Ectodermal cell (in vitro differentiated cells): ENCODE results near the gene PRLR.
"Not testable (repeated sequence)": the region's sequence is repeated elsewhere in the genome, so short reads cannot be mapped to it uniquely, and the experiment has no call there.

ENCODE experiments used
- H3K27ac ChIP-seq: 2 replicates; pipeline ENCODE4 v1.7.0; 2013; ENCODE audit warnings: mild to moderate bottlenecking, low read depth, low read length; ENCODE audit not compliant: insufficient read depth, poor library complexity, severe bottlenecking
- H3K27me3 ChIP-seq: 2 replicates; pipeline ENCODE4 v1.7.0; 2013; ENCODE audit warnings: mild to moderate bottlenecking, low read length; ENCODE audit not compliant: insufficient read depth, control insufficient read depth, poor library complexity, severe bottlenecking
- H3K36me3 ChIP-seq: one replicate; pipeline ENCODE4 v1.7.0; 2013; ENCODE audit warnings: low read length; ENCODE audit not compliant: control insufficient read depth, insufficient read depth
- H3K4me1 ChIP-seq: one replicate; pipeline ENCODE4 v1.7.0; 2013; ENCODE audit warnings: low read length; ENCODE audit not compliant: control insufficient read depth, insufficient read depth
- H3K4me3 ChIP-seq: 2 replicates; pipeline ENCODE4 v1.7.0; 2013; ENCODE audit warnings: low read depth, low read length, control low read depth; ENCODE audit not compliant: insufficient read depth
- H3K9me3 ChIP-seq: 2 replicates; pipeline ENCODE4 v1.7.0; 2013; ENCODE audit warnings: mild to moderate bottlenecking, low read length, moderate library complexity; ENCODE audit not compliant: control insufficient read depth
- WGBS, 2 experiments: methylation state at CpG; one replicate each; pipeline ENCODE4 v1.1.7; 2013; ENCODE audit warnings: missing lambda C conversion rate in 2 of 2; 5-methylcytosine and 5-hydroxymethylcytosine counted together

PRLR gene

DNA sequence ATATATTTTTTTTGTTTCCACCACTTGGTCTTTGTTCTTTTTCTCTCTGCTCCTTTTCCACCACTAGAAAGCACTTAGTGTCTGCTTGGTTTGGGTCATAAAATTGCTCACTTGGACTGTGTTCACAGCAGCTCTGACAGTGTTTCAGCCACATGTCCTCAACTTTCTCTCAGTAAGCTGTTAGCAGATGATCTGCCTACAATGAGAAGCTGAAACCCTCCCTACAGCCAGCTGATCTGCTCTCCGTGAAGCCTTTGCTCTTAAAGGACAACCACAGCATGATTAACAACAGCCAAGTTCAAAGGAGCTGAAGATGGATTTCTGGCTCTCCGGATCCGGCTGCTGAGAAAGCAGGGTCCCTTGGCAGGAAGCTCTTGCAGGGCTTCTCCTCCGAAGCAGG lies 31.6 kb downstream of the PRLR start:
- Histone ChIP-seq H3K36me3 (no peaks in the 10 kb centered on the region), H3K4me1 (no peaks in the 10 kb centered on the region), H3K4me3 (no peak overlapping the region), H3K27me3 (no peaks in the 10 kb centered on the region), H3K9me3 (no peaks in the 10 kb centered on the region), H3K27ac (no peak overlapping the region)
- WGBS, 2 experiments: 51 to 52% methylated on average over 4 of the region's 4 CpGs

DNA sequence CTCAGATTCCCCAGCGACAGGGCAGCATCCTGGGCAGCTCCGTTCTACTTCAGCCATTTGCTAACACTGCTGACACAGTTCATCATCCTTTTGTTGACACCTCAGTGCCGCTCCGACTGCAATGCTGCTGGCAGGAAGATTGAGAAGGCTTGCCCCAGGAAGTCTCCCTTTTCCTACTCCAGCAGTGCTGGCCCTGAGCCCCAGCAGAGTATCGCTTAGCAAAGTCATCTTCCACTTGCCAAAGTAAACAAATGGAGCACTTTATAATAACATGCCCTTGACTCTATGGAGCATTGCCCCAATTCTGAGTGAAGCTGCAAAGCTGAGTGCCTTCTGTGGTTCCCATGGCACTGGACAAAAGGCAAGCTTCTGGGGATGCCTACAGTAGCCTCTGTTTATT lies 32.2 kb downstream of the PRLR start:
- Histone ChIP-seq H3K4me3 (no peak overlapping the region), H3K36me3 (no peaks in the 10 kb centered on the region), H3K27me3 (no peaks in the 10 kb centered on the region), H3K4me1 (no peaks in the 10 kb centered on the region), H3K27ac (no peak overlapping the region), H3K9me3 (no peaks in the 10 kb centered on the region)
- 87 to 90% methylated on average over 5 of the region's 5 CpGs for whole genome bisulfite sequencing, 2 experiments

GRCh38 chr5:35197351-35197750 lies 32.9 kb downstream of the PRLR start:
- H3K9me3 ChIP-seq: no peaks in the 10 kb centered on the region
- no peaks in the 10 kb centered on the region for H3K27me3 ChIP-seq
- WGBS, 2 experiments: 91 to 95% methylated on average over 3 of the region's 3 CpGs
- H3K27ac ChIP-seq: no peak overlapping the region
- no peak overlapping the region for H3K4me3 ChIP-seq
- no peaks in the 10 kb centered on the region for H3K4me1 ChIP-seq
- H3K36me3 ChIP-seq: no peaks in the 10 kb centered on the region

GRCh38 chr5:35195472-35195852 lies 34.8 kb downstream of the PRLR start:
- Histone ChIP-seq H3K27ac (no peak overlapping the region), H3K27me3 (no peaks in the 10 kb centered on the region), H3K36me3 (no peaks in the 10 kb centered on the region), H3K9me3 (no peaks in the 10 kb centered on the region), H3K4me1 (no peaks in the 10 kb centered on the region), H3K4me3 (no peak overlapping the region)
- 94 to 95% methylated on average over 5 of the region's 5 CpGs for WGBS, 2 experiments

- Histone ChIP-seq H3K4me3 (no peak overlapping the region), H3K9me3 (no peaks in the 10 kb centered on the region), H3K27ac (no peak overlapping the region), H3K27me3 (no peaks in the 10 kb centered on the region), H3K4me1 (no peaks in the 10 kb centered on the region), H3K36me3 (no peaks in the 10 kb centered on the region)
- 94 to 96% methylated on average over 9 to 12 of the region's 12 CpGs for WGBS, 2 experiments
These were observed 35.4 kb downstream of the PRLR start for GRCh38 chr5:35194635-35195471.

DNA sequence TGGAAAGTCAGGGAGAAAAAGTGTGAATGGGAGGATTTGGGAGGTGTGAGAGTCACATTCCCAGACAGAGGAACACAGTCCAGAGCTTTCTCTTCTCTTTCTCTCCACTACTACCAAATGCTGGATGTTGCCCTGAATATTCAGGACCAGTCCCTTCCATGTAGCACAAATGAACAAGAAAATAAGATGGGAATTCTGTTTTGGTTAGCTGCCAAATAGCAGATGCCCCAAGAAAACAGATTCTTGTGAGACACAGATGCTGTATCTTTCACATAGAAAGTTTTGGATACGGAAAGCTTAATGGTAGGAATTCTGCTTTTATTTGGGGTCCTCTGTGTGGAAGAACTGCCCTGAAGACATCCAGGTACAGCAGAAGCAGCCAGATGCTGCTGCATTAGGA lies 37.8 kb downstream of the PRLR start:
- no peak overlapping the region for H3K27ac ChIP-seq
- no peaks in the 10 kb centered on the region for H3K9me3 ChIP-seq
- H3K36me3 ChIP-seq: no peaks in the 10 kb centered on the region
- H3K4me3 ChIP-seq: no peak overlapping the region
- H3K27me3 ChIP-seq: no peaks in the 10 kb centered on the region
- H3K4me1 ChIP-seq: no peaks in the 10 kb centered on the region
- 96 to 97% methylated on average over 1 of the region's 1 CpG for WGBS, 2 experiments

GRCh38 chr5:35189801-35190200 lies 40.5 kb downstream of the PRLR start:
- not testable (repeated sequence) for H3K9me3 ChIP-seq, H3K4me3 ChIP-seq, H3K27ac ChIP-seq, H3K27me3 ChIP-seq, H3K36me3 ChIP-seq, H3K4me1 ChIP-seq
- 96 to 98% methylated on average over 2 of the region's 2 CpGs for WGBS, 2 experiments

DNA sequence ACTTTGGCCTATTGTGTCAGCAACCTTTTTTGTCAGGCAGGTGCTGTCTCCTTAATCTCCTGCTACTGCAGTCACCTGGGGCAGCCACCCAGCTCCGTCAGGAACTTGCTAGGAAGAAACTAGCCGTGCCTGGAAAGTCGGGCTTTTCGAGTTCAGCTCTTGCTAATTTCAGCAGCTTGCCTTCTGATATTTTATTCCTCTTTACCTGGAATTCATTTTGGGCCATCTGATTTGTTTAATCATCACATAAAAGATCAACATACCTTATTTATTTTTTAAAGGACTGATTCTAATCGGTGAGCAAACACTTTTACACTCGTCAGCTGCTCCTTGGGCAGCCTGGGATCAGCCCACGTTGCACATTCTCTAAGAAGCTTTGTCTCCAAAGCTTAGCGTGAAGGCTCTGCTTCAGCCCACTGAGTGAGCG lies 42.2 kb downstream of the PRLR start:
- Histone ChIP-seq H3K27ac (no peak overlapping the region), H3K9me3 (no peaks in the 10 kb centered on the region), H3K36me3 (no peaks in the 10 kb centered on the region), H3K4me1 (no peaks in the 10 kb centered on the region), H3K27me3 (no peaks in the 10 kb centered on the region), H3K4me3 (no peak overlapping the region)
- WGBS, 2 experiments: 80 to 82% methylated on average over 9 of the region's 9 CpGs

- H3K9me3 ChIP-seq, H3K36me3 ChIP-seq, H3K4me1 ChIP-seq, H3K27ac ChIP-seq, H3K27me3 ChIP-seq, H3K4me3 ChIP-seq: not testable (repeated sequence)
- WGBS, 2 experiments: 92 to 93% methylated on average over 3 of the region's 3 CpGs
These were observed 42.7 kb downstream of the PRLR start for GRCh38 chr5:35187621-35188020.

DNA sequence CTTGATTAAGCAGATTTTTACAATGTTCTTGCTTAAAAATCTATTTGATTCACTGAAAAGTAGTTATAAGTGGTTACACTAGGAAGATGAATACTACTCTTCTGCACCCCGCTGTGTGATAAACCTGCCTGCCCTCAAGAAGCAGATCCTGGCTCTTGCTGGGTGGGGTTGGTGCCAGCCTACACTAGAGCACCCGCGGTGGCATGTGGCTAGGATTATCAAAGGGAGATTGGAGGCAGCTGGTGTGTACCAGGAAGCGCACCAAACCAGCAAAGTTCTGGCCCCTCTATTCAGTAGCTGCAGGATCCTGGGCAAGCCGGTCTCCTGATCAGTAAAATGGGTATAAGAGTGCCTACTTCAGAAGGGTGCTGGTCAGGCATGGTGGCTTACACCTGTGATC lies 43.5 kb downstream of the PRLR start:
- WGBS, 2 experiments: 95 to 96% methylated on average over 5 of the region's 5 CpGs
- no peaks in the 10 kb centered on the region for H3K4me1 ChIP-seq

More for the DNA sequence above, 43.5 kb downstream of the PRLR start:
- Histone ChIP-seq H3K4me3 (no peak overlapping the region), H3K27me3 (no peaks in the 10 kb centered on the region), H3K27ac (no peak overlapping the region), H3K9me3 (no peaks in the 10 kb centered on the region), H3K36me3 (no peaks in the 10 kb centered on the region)
